Subcutaneous adipose tissue (tissue), 4 donors: Measurements from ENCODE around the gene EGFR. TPM values are rescaled to one million over a fixed set of nuclear protein-coding genes. Genes with fewer than 3 reads are reported as not detected.

ENCODE experiments used
- total RNA-seq, 4 donors: library from RNA; depleted of rRNA; stranded (reverse); fragments of >200 nt; gene quantifications; one replicate each; pipeline ENCODE4 v1.1.0, GENCODE V29; 2016
- TF ChIP-seq, protein P1 (sequence below): fragments of 450-650 bp; IDR thresholded peaks from one replicate; pipeline ENCODE4 v1.5.1; 2016; ENCODE audit warnings: low read depth, mild to moderate bottlenecking, control low read depth, antibody characterized with exemption, moderate library complexity

Gene EGFR
- total RNA-seq, 4 donors from 2014 or later = 84.0 to 132 (median 102) TPM

GRCh38 chr7:55191926-55192692 lies 173.3 kb downstream of the EGFR start:
- TF ChIP-seq, protein P1, sequence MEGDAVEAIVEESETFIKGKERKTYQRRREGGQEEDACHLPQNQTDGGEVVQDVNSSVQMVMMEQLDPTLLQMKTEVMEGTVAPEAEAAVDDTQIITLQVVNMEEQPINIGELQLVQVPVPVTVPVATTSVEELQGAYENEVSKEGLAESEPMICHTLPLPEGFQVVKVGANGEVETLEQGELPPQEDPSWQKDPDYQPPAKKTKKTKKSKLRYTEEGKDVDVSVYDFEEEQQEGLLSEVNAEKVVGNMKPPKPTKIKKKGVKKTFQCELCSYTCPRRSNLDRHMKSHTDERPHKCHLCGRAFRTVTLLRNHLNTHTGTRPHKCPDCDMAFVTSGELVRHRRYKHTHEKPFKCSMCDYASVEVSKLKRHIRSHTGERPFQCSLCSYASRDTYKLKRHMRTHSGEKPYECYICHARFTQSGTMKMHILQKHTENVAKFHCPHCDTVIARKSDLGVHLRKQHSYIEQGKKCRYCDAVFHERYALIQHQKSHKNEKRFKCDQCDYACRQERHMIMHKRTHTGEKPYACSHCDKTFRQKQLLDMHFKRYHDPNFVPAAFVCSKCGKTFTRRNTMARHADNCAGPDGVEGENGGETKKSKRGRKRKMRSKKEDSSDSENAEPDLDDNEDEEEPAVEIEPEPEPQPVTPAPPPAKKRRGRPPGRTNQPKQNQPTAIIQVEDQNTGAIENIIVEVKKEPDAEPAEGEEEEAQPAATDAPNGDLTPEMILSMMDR = no peak

- TF ChIP-seq, protein P1 = no peak
Observed at GRCh38 chr7:55192723-55193122, 173.9 kb downstream of the EGFR start.

GRCh38 chr7:55193245-55193644 lies 174.4 kb downstream of the EGFR start:
- TF ChIP-seq, protein P1 = no peak

DNA sequence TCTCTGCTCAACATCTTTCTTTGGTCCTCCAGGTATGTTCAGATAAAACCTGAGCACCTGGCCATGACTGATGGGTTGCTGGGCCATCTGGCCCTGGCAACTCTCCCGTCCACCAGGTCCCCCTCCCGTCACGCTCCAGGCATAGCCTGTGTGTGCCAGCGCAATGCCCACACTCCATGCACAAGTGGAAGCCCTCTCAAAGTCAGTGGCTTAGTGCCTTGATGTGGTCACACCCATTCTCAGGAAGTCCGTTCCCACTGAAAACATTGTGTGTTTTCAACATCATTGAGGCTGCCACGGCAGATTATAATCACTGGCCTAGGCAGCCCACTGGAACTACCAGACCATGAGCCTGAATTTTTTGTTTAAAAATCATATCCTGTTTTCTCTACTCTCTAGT lies 175.7 kb downstream of the EGFR start:
- TF ChIP-seq, protein P1 = no peak

GRCh38 chr7:55198634-55199392 lies 180.0 kb downstream of the EGFR start:
- TF ChIP-seq, protein P1 = no peak

DNA sequence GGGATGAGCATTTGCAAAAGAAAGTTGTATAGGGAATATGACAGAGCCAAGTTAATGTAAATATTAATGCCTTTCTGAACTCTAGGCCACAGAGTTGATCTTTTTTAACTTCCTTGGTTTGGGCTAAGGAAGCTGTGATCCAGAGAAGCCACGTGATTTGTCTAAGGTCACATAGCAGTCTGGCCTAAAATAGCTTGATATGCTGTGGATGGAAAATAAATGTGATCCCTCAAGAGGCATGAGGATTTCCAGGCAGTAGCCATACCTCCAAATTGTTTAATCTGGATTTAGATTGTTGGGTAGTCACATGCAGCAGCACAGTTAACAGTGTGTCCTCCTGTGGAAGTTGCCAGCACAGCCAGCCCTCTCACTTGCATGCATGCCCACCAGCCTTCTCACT lies 180.6 kb downstream of the EGFR start:
- TF ChIP-seq, protein P1 = no peak

- TF ChIP-seq, protein P1 = no peak
Observed at GRCh38 chr7:55200441-55200840, 181.6 kb downstream of the EGFR start.
